CD14-positive monocyte (primary cell): ENCODE results near the gene ULBP3. TPM values are rescaled to one million over a fixed set of nuclear protein-coding genes. Genes with fewer than 3 reads are reported as not detected.
"Not testable (repeated sequence)": the region's sequence is repeated elsewhere in the genome, so short reads cannot be mapped to it uniquely, and the experiment has no call there.

ENCODE experiments used
- DNase-seq, 3 donors: peaks; one replicate each; pipeline ENCODE4 v3.0.0-alpha.2; 2011 to 2022
- H2AFZ ChIP-seq: 2 replicates; pipeline ENCODE4 v1.6.0; 2012; ENCODE audit warnings: mild to moderate bottlenecking, low read depth, low read length, inconsistent platforms; ENCODE audit not compliant: insufficient read depth, poor library complexity, severe bottlenecking
- H3K27ac ChIP-seq, 2 donors: 1 replicate in 1 of 2; 2 replicates in 1 of 2; pipeline ENCODE4 v1.5.1; 2012 to 2013; ENCODE audit warnings: low read length in 2 of 2, control low read depth in 1 of 2, inconsistent platforms in 1 of 2, low read depth in 1 of 2, mild to moderate bottlenecking in 1 of 2
- H3K27me3 ChIP-seq, 2 donors: one replicate each; pipeline versions ENCODE4 v1.6.0 to v1.6.1; 2011 to 2013; ENCODE audit warnings: low read length in 2 of 2; ENCODE audit not compliant: control insufficient read depth in 2 of 2, insufficient read depth in 2 of 2
- H3K36me3 ChIP-seq, 2 donors: replicated peaks in 1 of 2; 1 replicate in 1 of 2; 2 replicates in 1 of 2; pipeline versions ENCODE4 v1.5.1 to v1.6.1; 2012 to 2013; ENCODE audit warnings: low read length in 2 of 2, control low read depth in 1 of 2, inconsistent platforms in 1 of 2, mild to moderate bottlenecking in 1 of 2; ENCODE audit not compliant: insufficient read depth in 2 of 2, control insufficient read depth in 1 of 2
- H3K4me1 ChIP-seq, 2 donors: 1 replicate in 1 of 2; 2 replicates in 1 of 2; pipeline versions ENCODE4 v1.5.1 to v1.6.1; 2012 to 2013; ENCODE audit warnings: low read length in 2 of 2, control low read depth in 1 of 2, inconsistent platforms in 1 of 2, mild to moderate bottlenecking in 1 of 2, moderate library complexity in 1 of 2; ENCODE audit not compliant: insufficient read depth in 2 of 2, control insufficient read depth in 1 of 2
- H3K4me2 ChIP-seq: replicated peaks from 2 replicates; pipeline ENCODE3; 2012; ENCODE audit warnings: low read length, moderate library complexity, mild to moderate bottlenecking; ENCODE audit not compliant: poor library complexity, severe bottlenecking; ENCODE audit errors: extremely low read depth
- H3K4me3 ChIP-seq, 3 experiments: fragments of 200-600 bp in 1 of 3; sonication (generic) in 1 of 3; replicated peaks in 1 of 3; 1 replicate in 2 of 3; 2 replicates in 1 of 3; pipeline ENCODE4 v1.5.1; 2011 to 2013; ENCODE audit warnings: low read length in 3 of 3, mild to moderate bottlenecking in 3 of 3, control low read depth in 2 of 3, low read depth in 2 of 3, inconsistent platforms in 1 of 3, moderate library complexity in 1 of 3
- H3K79me2 ChIP-seq: 2 replicates; pipeline ENCODE4 v1.6.0; 2012; ENCODE audit warnings: mild to moderate bottlenecking, control low read depth, inconsistent platforms, low read length, moderate library complexity; ENCODE audit not compliant: insufficient read depth
- H3K9ac ChIP-seq: 2 replicates; pipeline ENCODE4 v1.6.0; 2017; ENCODE audit warnings: low read length, mild to moderate bottlenecking; ENCODE audit not compliant: insufficient read depth, poor library complexity, severe bottlenecking
- H3K9me3 ChIP-seq, 2 donors: replicated peaks in 1 of 2; 1 replicate in 1 of 2; 2 replicates in 1 of 2; pipeline versions ENCODE4 v1.5.1 to v1.6.1; 2012 to 2013; ENCODE audit warnings: low read length in 2 of 2, control low read depth in 1 of 2; ENCODE audit not compliant: control insufficient read depth in 1 of 2, insufficient read depth in 1 of 2
- H4K20me1 ChIP-seq: 2 replicates; pipeline ENCODE4 v1.6.0; 2012; ENCODE audit warnings: mild to moderate bottlenecking, low read length, control low read depth, moderate library complexity; ENCODE audit not compliant: insufficient read depth
- H3K27ac Mint-ChIP-seq, 7 donors: one replicate each; pipeline ENCODE4 v1.8.0; 2020; ENCODE audit warnings: mild to moderate bottlenecking in 7 of 7, mixed read lengths in 7 of 7, moderate library complexity in 6 of 7, inconsistent platforms in 2 of 7
- H3K27me3 Mint-ChIP-seq, 3 donors: one replicate each; pipeline ENCODE4 v1.8.0; 2021 to 2022; ENCODE audit warnings: low read depth in 3 of 3, mild to moderate bottlenecking in 3 of 3, mixed read lengths in 3 of 3, moderate library complexity in 3 of 3, inconsistent platforms in 1 of 3
- H3K36me3 Mint-ChIP-seq, 2 donors: one replicate each; pipeline ENCODE4 v1.8.0; 2020; ENCODE audit warnings: mixed read lengths in 2 of 2, inconsistent platforms in 1 of 2, mild to moderate bottlenecking in 1 of 2
- H3K4me1 Mint-ChIP-seq: one replicate; pipeline ENCODE4 v1.8.0; 2020; ENCODE audit warnings: mild to moderate bottlenecking, mixed read lengths
- H3K4me3 Mint-ChIP-seq, 2 donors: one replicate each; pipeline ENCODE4 v1.8.0; 2020; ENCODE audit warnings: mild to moderate bottlenecking in 2 of 2, mixed read lengths in 2 of 2, moderate library complexity in 1 of 2
- H3K9me3 Mint-ChIP-seq, 7 donors: one replicate each; pipeline ENCODE4 v1.8.0; 2020 to 2022; ENCODE audit warnings: mixed read lengths in 7 of 7, mild to moderate bottlenecking in 6 of 7, moderate library complexity in 6 of 7, inconsistent platforms in 2 of 7
- CTCF ChIP-seq: fragments of 200-600 bp; IDR thresholded peaks from one replicate; pipeline ENCODE4 v1.8.0; 2022; ENCODE audit warnings: antibody characterized with exemption, mild to moderate bottlenecking
- WGBS: methylation state at CpG from one replicate; pipeline ENCODE4 v1.1.5; 2013; ENCODE audit warnings: missing lambda C conversion rate; ENCODE audit not compliant: insufficient coverage; 5-methylcytosine and 5-hydroxymethylcytosine counted together
- intact Hi-C, 2 donors: fragments of 100-400 bp; cut with micrococcal nuclease; formaldehyde crosslinking; loops; one replicate each; pipeline versions ENCODE4 v1.15.0 to v1.15.1; 2023
- polyA plus RNA-seq, 3 donors: library from polyadenylated mRNA; depleted of rRNA in 1 of 3; unstranded in 2 of 3; stranded (reverse) in 1 of 3; fragments of 300-500 nt in 2 of 3; fragments of >200 nt in 1 of 3; fragmentation: Illumina TruSeq in 2 of 3; gene quantifications; 1 replicate in 2 of 3; 2 replicates in 1 of 3; pipeline ENCODE4 v1.2.3, GENCODE V29; 2012 to 2021

The ULBP3 gene
- polyA plus RNA-seq, 3 donors: 0.08 TPM; not detected in 2

GRCh38 chr6:150017186-150017521 is 51.8 kb downstream of the ULBP3 start:
- peaks cover 42 to 59% of the 10 kb centered on the region in 2 donors for H3K27me3 ChIP-seq
- H3K27ac Mint-ChIP-seq, DNase-seq, H3K27ac ChIP-seq, H3K4me3 ChIP-seq, H3K4me1 ChIP-seq, H3K36me3 Mint-ChIP-seq, H3K4me2 ChIP-seq, H4K20me1 ChIP-seq, H3K79me2 ChIP-seq, H3K9me3 Mint-ChIP-seq, H3K9ac ChIP-seq, H3K36me3 ChIP-seq, H2AFZ ChIP-seq, H3K9me3 ChIP-seq: not testable (repeated sequence)
- peak overlapping the region in 1 of 2 donors; percentile 89 for H3K4me3 Mint-ChIP-seq
- intact Hi-C loops: loop anchor here (2.0 to 5.0 kb wide), 2 partner anchors 82 to 185 kb away; no protein-coding TSS in a partner anchor
- TF ChIP-seq CTCF: peak; percentile 67
- WGBS: no CpG with 5 or more reads among the region's 5 CpGs
- peaks cover 59 to 74% (median 59%) of the 10 kb centered on the region in 3 donors for H3K27me3 Mint-ChIP-seq
- peaks cover 10% of the 10 kb centered on the region for H3K4me1 Mint-ChIP-seq

GRCh38 chr6:150016324-150017185 is 52.4 kb downstream of the ULBP3 start:
- Mint-ChIP-seq H3K9me3 (peaks cover 0 to 10% (median 2%) of the 10 kb centered on the region in 7 donors), H3K36me3 (peaks cover 3 to 9% of the 10 kb centered on the region in 2 donors), H3K4me3 (peak overlapping the region in 1 of 2 donors; percentile 89), H3K27ac (no peak overlapping the region), H3K27me3 (peaks cover 60 to 79% (median 63%) of the 10 kb centered on the region in 3 donors), H3K4me1 (peaks cover 10% of the 10 kb centered on the region)
- H3K79me2 ChIP-seq: no peaks in the 10 kb centered on the region
- peaks cover 4% of the 10 kb centered on the region in 2 donors for H3K4me1 ChIP-seq
- no peak overlapping the region for H3K9ac ChIP-seq
- WGBS: 21% methylated on average over 5 of the region's 6 CpGs
- peak; percentile 42 to 74 (median 59) for DNase-seq
- peak; percentile 84 for TF ChIP-seq CTCF
- H3K27me3 ChIP-seq: peaks cover 48 to 65% of the 10 kb centered on the region in 2 donors
- H3K9me3 ChIP-seq: no peaks in the 10 kb centered on the region
- H4K20me1 ChIP-seq: no peaks in the 10 kb centered on the region
- no peaks in the 10 kb centered on the region for H3K36me3 ChIP-seq
- no peak overlapping the region for H2AFZ ChIP-seq
- H3K4me2 ChIP-seq: no peak overlapping the region
- intact Hi-C loops: loop anchor here (2.0 to 5.0 kb wide), 2 partner anchors 82 to 184 kb away; no protein-coding TSS in a partner anchor
- no peak overlapping the region for H3K27ac ChIP-seq
- H3K4me3 ChIP-seq: no peak overlapping the region

DNA sequence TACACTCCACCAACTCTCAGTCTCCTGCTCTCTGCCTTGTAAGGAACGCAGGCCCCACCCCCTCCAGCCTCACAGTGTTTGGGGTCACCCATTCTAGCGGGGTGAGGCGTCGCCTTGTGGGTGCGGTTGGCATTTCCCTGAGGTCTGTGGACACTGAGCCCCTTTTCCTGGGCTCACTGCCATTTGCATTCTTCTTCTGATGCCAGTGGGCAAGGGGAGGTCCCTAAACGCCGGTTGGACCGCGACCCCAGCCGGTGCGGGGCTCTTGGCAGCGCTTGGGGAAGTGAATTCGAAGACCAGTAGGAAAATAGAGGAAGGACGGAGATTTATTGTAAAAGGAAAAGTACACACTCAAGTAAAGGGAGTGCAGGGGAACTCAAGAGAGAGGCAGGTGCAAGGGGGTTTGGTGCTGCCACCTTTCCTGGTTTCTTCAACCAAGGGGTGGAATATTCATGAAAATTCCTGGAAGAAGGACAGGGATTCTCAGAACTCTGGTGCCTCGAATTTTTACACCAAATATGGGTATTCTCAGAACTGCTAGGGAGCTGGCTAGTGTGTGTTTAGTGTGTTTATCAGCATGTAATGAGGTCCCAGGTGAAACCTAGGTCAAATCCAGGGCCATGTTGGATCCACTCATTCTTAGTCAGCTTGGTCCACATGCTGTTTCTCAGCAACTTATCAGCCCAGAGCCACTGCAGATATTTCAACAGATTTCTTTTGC is 53.5 kb downstream of the ULBP3 start:
- H2AFZ ChIP-seq: not testable (repeated sequence)

More for the DNA sequence above, 53.5 kb downstream of the ULBP3 start:
- not testable (repeated sequence) for H3K4me3 ChIP-seq, H3K36me3 Mint-ChIP-seq, H4K20me1 ChIP-seq, H3K27ac Mint-ChIP-seq, H3K79me2 ChIP-seq, H3K36me3 ChIP-seq, H3K27ac ChIP-seq, H3K9me3 Mint-ChIP-seq, H3K4me1 ChIP-seq, DNase-seq, H3K9me3 ChIP-seq, H3K4me2 ChIP-seq, H3K9ac ChIP-seq
- intact Hi-C loops: loop anchor here (2.0 to 5.0 kb wide), 2 partner anchors 81 to 183 kb away; no protein-coding TSS in a partner anchor
- H3K27me3 ChIP-seq: peaks cover 55 to 72% of the 10 kb centered on the region in 2 donors
- Mint-ChIP-seq H3K4me1 (peaks cover 10% of the 10 kb centered on the region), H3K4me3 (peak overlapping the region; percentile 64 to 89), H3K27me3 (peaks cover 65 to 84% (median 73%) of the 10 kb centered on the region in 3 donors)
- 5% methylated on average over 13 of the region's 15 CpGs for WGBS
